ENCODE measurements around the gene STXBP5L. TPM values are rescaled to one million over a fixed set of nuclear protein-coding genes. Genes with fewer than 3 reads are reported as not detected.
"Not testable (repeated sequence)": the region's sequence is repeated elsewhere in the genome, so short reads cannot be mapped to it uniquely, and the experiment has no call there.

The STXBP5L gene
- total RNA-seq, 6 experiments from 2014 or later: 0.07 to 0.09 TPM; not detected in 4

DNA sequence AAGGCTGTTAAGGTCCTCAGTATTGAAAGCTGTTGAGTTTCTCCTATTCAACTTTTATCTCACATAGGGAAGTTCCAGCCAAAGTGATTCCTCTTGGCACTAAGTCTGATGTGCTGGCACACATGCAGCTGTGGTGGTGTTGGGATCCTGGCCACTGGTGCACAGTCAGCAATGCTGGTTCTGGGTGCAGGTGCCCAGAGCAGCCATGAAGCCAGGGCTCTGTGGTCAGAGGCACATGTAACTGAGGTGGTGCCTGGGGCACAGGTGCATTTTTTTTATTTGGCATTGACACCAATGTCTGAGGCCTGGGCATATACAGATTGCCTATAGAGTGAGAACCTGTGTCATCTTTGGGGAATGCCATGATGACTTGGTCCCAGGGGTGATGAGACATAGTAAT is 366.4 kb downstream of the STXBP5L start:
- no peak overlapping the region for H3K4me3 Mint-ChIP-seq

GRCh38 chr3:121295452-121295851 is 387.4 kb downstream of the STXBP5L start:
- Mint-ChIP-seq H3K9me3 (peaks cover 4% of the 10 kb centered on the region; the same call in 1 of the 2 replicates), H3K36me3 (ENCODE audit: low read depth) (no peaks in the 10 kb centered on the region), H3K27me3 (ENCODE audit: insufficient read depth) (no peaks in the 10 kb centered on the region), H3K27ac (no peak overlapping the region), H3K4me1 (ENCODE audit: low read depth) (no peaks in the 10 kb centered on the region), H3K4me3 (no peak overlapping the region)
- no peak for DNase-seq
- TF ChIP-seq, protein P1, sequence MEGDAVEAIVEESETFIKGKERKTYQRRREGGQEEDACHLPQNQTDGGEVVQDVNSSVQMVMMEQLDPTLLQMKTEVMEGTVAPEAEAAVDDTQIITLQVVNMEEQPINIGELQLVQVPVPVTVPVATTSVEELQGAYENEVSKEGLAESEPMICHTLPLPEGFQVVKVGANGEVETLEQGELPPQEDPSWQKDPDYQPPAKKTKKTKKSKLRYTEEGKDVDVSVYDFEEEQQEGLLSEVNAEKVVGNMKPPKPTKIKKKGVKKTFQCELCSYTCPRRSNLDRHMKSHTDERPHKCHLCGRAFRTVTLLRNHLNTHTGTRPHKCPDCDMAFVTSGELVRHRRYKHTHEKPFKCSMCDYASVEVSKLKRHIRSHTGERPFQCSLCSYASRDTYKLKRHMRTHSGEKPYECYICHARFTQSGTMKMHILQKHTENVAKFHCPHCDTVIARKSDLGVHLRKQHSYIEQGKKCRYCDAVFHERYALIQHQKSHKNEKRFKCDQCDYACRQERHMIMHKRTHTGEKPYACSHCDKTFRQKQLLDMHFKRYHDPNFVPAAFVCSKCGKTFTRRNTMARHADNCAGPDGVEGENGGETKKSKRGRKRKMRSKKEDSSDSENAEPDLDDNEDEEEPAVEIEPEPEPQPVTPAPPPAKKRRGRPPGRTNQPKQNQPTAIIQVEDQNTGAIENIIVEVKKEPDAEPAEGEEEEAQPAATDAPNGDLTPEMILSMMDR (IDR thresholded peaks at IDR 0.05): no peak

More for the DNA sequence above, 366.4 kb downstream of the STXBP5L start:
- no peaks in the 10 kb centered on the region for H3K36me3 Mint-ChIP-seq (ENCODE audit: low read depth)
- DNase-seq: no peak
- no peak overlapping the region for H3K27ac Mint-ChIP-seq
- TF ChIP-seq, protein P1 (IDR thresholded peaks at IDR 0.05): no peak
- no peaks in the 10 kb centered on the region for H3K4me1 Mint-ChIP-seq (ENCODE audit: low read depth)
- H3K9me3 Mint-ChIP-seq: peaks cover 4% of the 10 kb centered on the region; the same call in 1 of the 2 replicates
- H3K27me3 Mint-ChIP-seq (ENCODE audit: insufficient read depth): peaks cover 2% of the 10 kb centered on the region; the same call in 1 of the 2 replicates

- TF ChIP-seq, protein P1 (IDR thresholded peaks at IDR 0.05): no peak
- Mint-ChIP-seq H3K27me3 (ENCODE audit: insufficient read depth) (no peaks in the 10 kb centered on the region), H3K9me3 (no peaks in the 10 kb centered on the region), H3K27ac (no peak overlapping the region), H3K36me3 (ENCODE audit: low read depth) (no peaks in the 10 kb centered on the region), H3K4me1 (ENCODE audit: low read depth) (no peaks in the 10 kb centered on the region), H3K4me3 (no peak overlapping the region)
- peak; percentile 7 for DNase-seq
Measured at GRCh38 chr3:121295979-121296378, 388.0 kb downstream of the STXBP5L start.

DNA sequence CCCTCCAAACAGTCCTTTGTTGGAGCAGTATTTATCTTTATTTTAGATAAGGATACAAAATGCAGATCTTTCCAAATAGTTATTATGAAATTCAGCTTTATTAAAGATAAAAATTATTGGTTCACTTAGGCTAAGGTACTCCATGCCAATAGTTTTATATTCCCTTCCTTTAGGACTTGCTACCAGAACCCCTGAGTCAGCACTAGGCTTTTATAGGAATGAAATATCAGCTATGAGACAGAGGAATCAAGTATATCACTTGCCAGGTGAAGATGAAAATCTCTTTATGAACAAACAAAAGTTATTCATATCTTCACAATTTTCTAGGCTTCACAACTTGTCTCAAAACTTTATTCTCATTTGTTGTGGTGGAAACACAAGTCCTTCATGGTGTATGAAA is 416.3 kb downstream of the STXBP5L start:
- H3K27ac Mint-ChIP-seq: no peak overlapping the region
- H3K4me3 Mint-ChIP-seq: no peak overlapping the region
- DNase-seq: no peak
- H3K4me1 Mint-ChIP-seq (ENCODE audit: low read depth): no peaks in the 10 kb centered on the region
- TF ChIP-seq, protein P1 (IDR thresholded peaks at IDR 0.05): no peak
- no peaks in the 10 kb centered on the region for H3K9me3 Mint-ChIP-seq
- H3K27me3 Mint-ChIP-seq (ENCODE audit: insufficient read depth): peaks cover 3% of the 10 kb centered on the region; the same call in 1 of the 2 replicates
- no peaks in the 10 kb centered on the region for H3K36me3 Mint-ChIP-seq (ENCODE audit: low read depth)

- Mint-ChIP-seq H3K36me3 (ENCODE audit: low read depth) (no peaks in the 10 kb centered on the region), H3K9me3 (peaks cover 3% of the 10 kb centered on the region; the same call in 1 of the 2 replicates), H3K4me3 (no peak overlapping the region), H3K27me3 (ENCODE audit: insufficient read depth) (no peaks in the 10 kb centered on the region), H3K27ac (no peak overlapping the region), H3K4me1 (ENCODE audit: low read depth) (no peaks in the 10 kb centered on the region)
- DNase-seq: no peak
- TF ChIP-seq, protein P1 (IDR thresholded peaks at IDR 0.05): no peak
Measured at GRCh38 chr3:121330118-121330517, 422.1 kb downstream of the STXBP5L start.

DNA sequence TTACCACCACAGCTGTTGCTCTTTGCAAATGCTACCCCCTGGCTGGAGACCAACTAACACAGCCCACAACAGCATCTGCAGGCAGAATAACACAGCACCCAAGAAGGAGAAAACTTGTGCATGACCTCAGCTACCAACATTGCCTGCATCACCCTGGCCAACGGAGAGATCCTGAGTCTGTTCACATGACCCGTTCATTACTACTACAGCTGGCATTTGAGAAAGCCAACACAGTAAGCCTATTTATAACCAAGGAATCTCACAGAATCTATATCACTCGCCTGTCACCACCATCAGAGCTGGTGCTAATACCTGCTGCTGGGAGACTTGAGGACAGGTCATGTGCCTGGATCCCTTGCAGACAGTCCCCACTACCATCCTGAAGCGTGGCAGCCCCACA is 422.6 kb downstream of the STXBP5L start:
- Mint-ChIP-seq H3K27me3 (ENCODE audit: insufficient read depth) (no peaks in the 10 kb centered on the region), H3K27ac (no peak overlapping the region), H3K4me1 (ENCODE audit: low read depth) (no peaks in the 10 kb centered on the region), H3K9me3 (peaks cover 3% of the 10 kb centered on the region; the same call in 1 of the 2 replicates), H3K4me3 (no peak overlapping the region), H3K36me3 (ENCODE audit: low read depth) (no peaks in the 10 kb centered on the region)
- peak; percentile 4 for DNase-seq
- TF ChIP-seq, protein P1 (IDR thresholded peaks at IDR 0.05): no peak

DNA sequence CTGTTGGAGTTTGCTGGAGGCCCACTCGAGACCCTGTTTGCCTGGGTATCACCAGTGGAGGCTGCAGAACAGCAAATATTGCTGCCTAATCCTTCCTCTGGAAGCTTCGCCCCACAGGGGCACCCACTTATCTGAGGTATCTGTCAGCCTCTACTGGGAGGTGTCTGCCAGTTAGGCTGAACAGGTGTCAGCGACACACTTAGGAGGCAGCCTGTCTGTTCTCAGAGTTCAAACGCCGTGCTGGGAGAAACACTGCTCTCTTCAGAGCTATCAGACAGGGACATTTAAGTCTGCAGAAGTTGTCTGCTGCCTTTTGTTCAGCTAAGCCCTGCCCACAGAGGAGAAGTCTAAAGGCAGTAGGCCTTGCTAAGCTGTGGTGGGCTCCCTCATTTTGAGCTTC is 448.0 kb downstream of the STXBP5L start:
- not testable (repeated sequence) for H3K4me1 Mint-ChIP-seq (ENCODE audit: low read depth); H3K27ac Mint-ChIP-seq; H3K36me3 Mint-ChIP-seq (ENCODE audit: low read depth); H3K9me3 Mint-ChIP-seq; H3K27me3 Mint-ChIP-seq (ENCODE audit: insufficient read depth); DNase-seq; H3K4me3 Mint-ChIP-seq

Measured in HFFc6 (cell line).